Heart left ventricle (tissue), 13 donors: ENCODE measurements around the gene CDH23.

Experiments used
- CTCF ChIP-seq, 12 donors: fragments of 200-600 bp; sonication (generic) in 4 of 12; IDR thresholded peaks; one replicate each; pipeline versions ENCODE4 v1.5.0 to v1.8.0; 2018 to 2022; ENCODE audit warnings: antibody characterized with exemption in 12 of 12, mild to moderate bottlenecking in 5 of 12
- POLR2A ChIP-seq, 2 donors: fragments of 450-650 bp; IDR thresholded peaks; one replicate each; pipeline ENCODE4 v1.6.1; 2017; ENCODE audit warnings: antibody characterized with exemption in 2 of 2, mild to moderate bottlenecking in 2 of 2, moderate library complexity in 2 of 2
- donor health status: ischemic (EF 13 %, LVEDD 7.1; RV severe dilation, severe dysfunction).
- donor health status: DM: no; HTN: yes; CAD: no.
- donor health status: DM: no; HTN: no; CAD: no.
- donor health status: ischemic (EF 25% LVEDD 6.9; RV normal size, moderate dysfunction).
- donor health status: ischemic (EF 25% LVEDD 5.7; RV mildly dilated, moderate dysfunction).
- donor health status: ischemic (EF 35%, LVEDD 5.7; RV mildly dilated, moderate dysfunction).
- donor health status: nonischemic (EF 11% LVEDD 7.7; RV severe dilation, severe dysfunction).
- donor health status: DM: yes; HTN: yes; CAD: no.
- donor health status: PGD.
- donor health status: ischemic (EF 29% LVEDD 5.4; RV normal size, mild dysfunction).
- donor health status: nonischemic (EF 23%, LVEDD 6.1; RV moderate dilation, normal function).

GRCh38 chr10:71368643-71369042 is 28.1 kb upstream of the CDH23 start:
- TF ChIP-seq CTCF (IDR thresholded peaks at IDR 0.05) (no peak), POLR2A (IDR thresholded peaks at IDR 0.05) (no peak)
